Measurements from ENCODE around the gene CC2D2A. TPM values are rescaled to one million over a fixed set of nuclear protein-coding genes. Genes with fewer than 3 reads are reported as not detected.

Gene CC2D2A
- total RNA-seq, 1 donor from 2014 or later = 24.0 TPM

DNA sequence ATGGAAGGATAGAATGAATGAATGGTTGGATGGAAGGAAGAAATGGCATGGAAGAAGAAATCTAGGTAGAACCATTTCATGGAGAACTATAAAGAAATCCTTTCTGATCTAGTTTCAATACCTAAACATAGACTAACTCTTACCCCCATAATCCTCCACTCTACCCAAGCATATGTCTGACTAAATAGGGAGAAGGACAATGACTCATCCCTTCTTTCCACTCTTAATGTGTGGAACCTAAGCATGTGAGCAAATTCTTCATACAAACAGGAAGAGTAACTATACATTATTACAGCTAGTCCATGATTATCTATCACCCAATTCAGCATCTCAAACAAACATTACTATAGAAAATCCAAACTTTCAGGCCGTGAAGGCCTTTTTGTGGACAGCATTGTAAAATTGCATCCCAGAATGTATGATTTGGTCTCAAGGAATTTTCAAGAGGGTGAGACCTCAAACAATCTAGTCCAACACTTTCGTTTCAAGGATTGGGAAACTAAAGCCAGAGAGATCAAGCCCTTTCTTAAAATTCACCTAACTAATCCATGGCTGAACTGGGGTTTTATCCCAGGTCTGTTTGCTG, 30.6 kb upstream of the CC2D2A start:
- H3K27me3 Mint-ChIP-seq (ENCODE audit: low read depth) = no peaks in the 10 kb centered on the region
- H3K4me3 Mint-ChIP-seq = no peak overlapping the region
- DNase-seq (ENCODE audit: low spot score in 2 of 2, unreplicated experiment in 2 of 2) = no peak
- peaks cover 6% of the 10 kb centered on the region for H3K36me3 Mint-ChIP-seq
- H3K27ac Mint-ChIP-seq = no peak overlapping the region
- H3K9me3 Mint-ChIP-seq = peaks cover 7% of the 10 kb centered on the region
- TF ChIP-seq, protein P1, sequence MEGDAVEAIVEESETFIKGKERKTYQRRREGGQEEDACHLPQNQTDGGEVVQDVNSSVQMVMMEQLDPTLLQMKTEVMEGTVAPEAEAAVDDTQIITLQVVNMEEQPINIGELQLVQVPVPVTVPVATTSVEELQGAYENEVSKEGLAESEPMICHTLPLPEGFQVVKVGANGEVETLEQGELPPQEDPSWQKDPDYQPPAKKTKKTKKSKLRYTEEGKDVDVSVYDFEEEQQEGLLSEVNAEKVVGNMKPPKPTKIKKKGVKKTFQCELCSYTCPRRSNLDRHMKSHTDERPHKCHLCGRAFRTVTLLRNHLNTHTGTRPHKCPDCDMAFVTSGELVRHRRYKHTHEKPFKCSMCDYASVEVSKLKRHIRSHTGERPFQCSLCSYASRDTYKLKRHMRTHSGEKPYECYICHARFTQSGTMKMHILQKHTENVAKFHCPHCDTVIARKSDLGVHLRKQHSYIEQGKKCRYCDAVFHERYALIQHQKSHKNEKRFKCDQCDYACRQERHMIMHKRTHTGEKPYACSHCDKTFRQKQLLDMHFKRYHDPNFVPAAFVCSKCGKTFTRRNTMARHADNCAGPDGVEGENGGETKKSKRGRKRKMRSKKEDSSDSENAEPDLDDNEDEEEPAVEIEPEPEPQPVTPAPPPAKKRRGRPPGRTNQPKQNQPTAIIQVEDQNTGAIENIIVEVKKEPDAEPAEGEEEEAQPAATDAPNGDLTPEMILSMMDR (IDR thresholded peaks at IDR 0.05; ENCODE audit: unreplicated experiment) = no peak
- H3K4me1 Mint-ChIP-seq = peaks cover 29% of the 10 kb centered on the region

DNA sequence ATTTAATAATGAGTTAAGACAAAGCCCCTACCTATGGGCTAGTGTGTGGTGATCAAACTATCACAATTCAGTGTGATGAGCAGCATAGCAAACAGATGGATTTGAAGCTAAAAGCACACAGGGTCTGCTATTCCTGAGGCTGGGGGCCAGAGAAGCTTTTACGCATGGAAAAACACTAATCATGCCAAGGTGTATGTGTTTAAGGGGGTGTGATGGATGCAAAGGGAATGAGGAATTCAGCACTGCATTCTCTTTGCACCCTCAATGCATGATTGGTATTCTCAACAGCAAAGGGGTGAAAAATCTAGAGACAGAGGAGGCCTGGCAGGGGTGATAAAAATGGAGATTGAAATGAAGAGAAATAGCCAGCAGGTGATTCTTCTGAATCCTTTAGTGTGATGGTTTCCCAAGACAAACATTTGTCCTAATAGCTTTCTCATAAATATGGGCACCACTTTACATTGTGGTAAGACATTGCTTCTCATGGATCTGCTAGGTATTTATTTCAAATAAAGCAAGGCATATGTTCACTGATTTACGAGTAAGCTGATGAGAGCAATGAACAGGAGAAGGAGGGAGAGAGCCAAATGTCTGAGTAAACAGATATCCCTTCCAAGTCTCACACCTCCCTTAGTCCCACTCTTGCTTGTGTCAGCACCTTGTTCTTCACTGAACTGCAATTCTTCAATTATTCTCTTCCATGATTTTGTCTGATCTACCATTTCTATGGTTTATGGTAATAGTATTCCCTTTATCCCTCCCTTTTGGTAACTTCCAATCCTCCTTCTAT, 26.1 kb upstream of the CC2D2A start:
- no peak overlapping the region for H3K4me3 Mint-ChIP-seq
- DNase-seq (ENCODE audit: low spot score in 2 of 2, unreplicated experiment in 2 of 2) = no peak
- peaks cover 18% of the 10 kb centered on the region for H3K4me1 Mint-ChIP-seq
- no peak overlapping the region for H3K27ac Mint-ChIP-seq
- TF ChIP-seq, protein P1 (IDR thresholded peaks at IDR 0.05; ENCODE audit: unreplicated experiment) = no peak
- H3K27me3 Mint-ChIP-seq (ENCODE audit: low read depth) = no peaks in the 10 kb centered on the region
- peaks cover 16% of the 10 kb centered on the region for H3K9me3 Mint-ChIP-seq
- H3K36me3 Mint-ChIP-seq = peaks cover 9% of the 10 kb centered on the region

DNA sequence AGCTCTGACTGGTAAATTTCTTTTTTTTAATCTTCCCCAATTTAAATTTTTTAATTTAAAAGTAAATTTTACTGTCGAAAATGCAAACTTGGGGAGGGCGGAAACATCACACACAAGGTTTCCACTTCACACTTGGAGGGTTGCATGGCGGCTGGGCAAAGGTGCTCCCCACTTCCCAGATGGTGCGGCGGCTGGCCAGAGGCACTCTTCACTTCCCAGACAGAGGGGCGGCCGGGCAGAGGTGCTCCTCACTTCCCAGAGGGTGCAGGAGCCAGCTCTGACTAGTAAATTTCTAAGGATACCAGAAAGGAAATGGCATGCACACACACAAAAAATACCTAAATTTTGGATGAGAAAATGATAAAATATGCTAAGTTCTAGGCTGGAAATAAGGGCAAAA, 25.4 kb upstream of the CC2D2A start:
- H3K4me3 Mint-ChIP-seq = no peak overlapping the region
- no peaks in the 10 kb centered on the region for H3K27me3 Mint-ChIP-seq (ENCODE audit: low read depth)
- H3K36me3 Mint-ChIP-seq = peaks cover 9% of the 10 kb centered on the region
- H3K9me3 Mint-ChIP-seq = peaks cover 16% of the 10 kb centered on the region
- DNase-seq (ENCODE audit: low spot score in 2 of 2, unreplicated experiment in 2 of 2) = no peak
- TF ChIP-seq, protein P1 (IDR thresholded peaks at IDR 0.05; ENCODE audit: unreplicated experiment) = no peak
- H3K27ac Mint-ChIP-seq = no peak overlapping the region
- peaks cover 18% of the 10 kb centered on the region for H3K4me1 Mint-ChIP-seq

DNA sequence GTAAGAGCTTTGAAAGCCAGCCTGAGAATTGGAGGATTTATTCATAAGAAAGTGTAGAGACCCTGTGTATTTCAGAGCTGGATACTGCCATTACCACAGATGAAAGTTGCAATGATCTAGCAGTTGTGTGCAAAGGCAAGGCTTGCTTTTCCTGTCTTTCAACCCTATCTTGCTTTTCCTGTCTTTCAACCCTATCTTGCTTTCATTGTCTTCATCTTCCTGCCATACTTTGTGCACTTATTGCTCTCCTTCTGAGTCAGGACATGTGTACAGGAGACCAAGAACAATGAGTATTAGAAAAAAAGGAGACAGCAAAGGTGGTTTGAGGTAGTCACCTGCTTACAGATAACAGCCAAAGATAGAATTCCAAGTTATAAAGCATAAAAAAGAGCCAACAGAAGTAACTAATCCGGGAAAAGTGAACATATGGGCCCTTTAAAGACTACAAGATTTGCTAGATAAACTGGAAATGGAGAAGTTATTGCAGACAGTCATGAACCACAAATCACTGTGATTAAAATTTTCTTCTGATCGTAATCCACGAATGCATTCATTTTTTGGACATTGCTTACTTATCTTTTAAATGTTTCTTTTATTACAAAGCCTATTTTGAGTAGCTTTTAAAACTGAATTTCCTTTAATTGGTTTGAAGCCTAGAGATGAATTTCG, 24.7 kb upstream of the CC2D2A start:
- Mint-ChIP-seq H3K27ac (peak overlapping the region; percentile 87), H3K4me1 (peaks cover 18% of the 10 kb centered on the region), H3K27me3 (ENCODE audit: low read depth) (no peaks in the 10 kb centered on the region)

DNA sequence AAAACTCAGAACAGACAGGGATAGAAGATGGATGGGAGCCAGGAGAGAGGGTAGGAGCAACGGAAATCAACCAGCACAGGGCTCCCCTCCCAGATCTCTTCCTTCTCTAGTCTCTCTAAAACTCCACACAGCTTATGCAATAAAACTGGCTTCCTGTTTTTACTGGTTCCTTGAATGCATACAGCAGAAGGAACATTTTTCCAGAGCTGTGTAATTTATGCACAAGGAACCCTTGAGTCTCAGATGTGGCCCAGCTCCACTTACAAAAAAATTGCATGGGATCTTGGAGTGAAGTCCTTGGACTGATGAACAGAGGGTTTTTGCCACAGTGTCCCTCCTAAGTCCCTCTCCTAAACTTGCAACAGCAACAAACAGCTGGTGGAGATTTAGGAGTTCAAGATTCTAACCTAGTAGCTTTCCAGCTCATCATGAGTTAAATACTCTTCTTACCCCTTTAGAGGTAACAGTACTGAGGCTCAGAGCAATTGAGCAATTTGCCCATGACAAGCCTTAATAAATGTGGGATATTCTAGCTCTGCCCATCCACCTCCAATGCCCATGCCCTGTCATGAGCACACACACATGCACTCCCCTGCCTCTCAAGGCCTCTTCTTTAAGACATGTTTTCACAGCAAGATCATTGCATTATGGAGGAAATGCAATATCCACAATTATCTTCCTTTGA, 18.4 kb upstream of the CC2D2A start:
- Mint-ChIP-seq H3K27me3 (ENCODE audit: low read depth) (no peaks in the 10 kb centered on the region), H3K4me3 (no peak overlapping the region)
- no peak for DNase-seq (ENCODE audit: low spot score in 2 of 2, unreplicated experiment in 2 of 2)

More for the DNA sequence above, 24.7 kb upstream of the CC2D2A start:
- Mint-ChIP-seq H3K9me3 (peaks cover 16% of the 10 kb centered on the region), H3K36me3 (peaks cover 9% of the 10 kb centered on the region), H3K4me3 (no peak overlapping the region)
- TF ChIP-seq, protein P1 (IDR thresholded peaks at IDR 0.05; ENCODE audit: unreplicated experiment) = no peak
- DNase-seq (ENCODE audit: low spot score in 2 of 2, unreplicated experiment in 2 of 2) = no peak

More for the DNA sequence above, 18.4 kb upstream of the CC2D2A start:
- peaks cover 22% of the 10 kb centered on the region for H3K4me1 Mint-ChIP-seq
- TF ChIP-seq, protein P1 (IDR thresholded peaks at IDR 0.05; ENCODE audit: unreplicated experiment) = no peak
- peaks cover 3% of the 10 kb centered on the region for H3K36me3 Mint-ChIP-seq
- peak overlapping the region; percentile 50 for H3K27ac Mint-ChIP-seq
- H3K9me3 Mint-ChIP-seq = peaks cover 8% of the 10 kb centered on the region

Measured in mesothelial cell of epicardium (in vitro differentiated cells).